Brain microvascular endothelial cell (primary cell): ENCODE measurements around the gene CDC40.

Experiments
- DNase-seq: peaks from one replicate; pipeline ENCODE4 v3.0.0-alpha.2; 2020
- H3K27ac ChIP-seq: fragments of 250-450 bp; sonication (Bioruptor Pico); 2 replicates; pipeline ENCODE4 v1.5.1; 2020; ENCODE audit warnings: mild to moderate bottlenecking, moderate library complexity
- H3K27me3 ChIP-seq: fragments of 250-450 bp; sonication (Bioruptor Pico); replicated peaks from 2 replicates; pipeline ENCODE4 v1.5.1; 2020; ENCODE audit warnings: mild to moderate bottlenecking
- H3K36me3 ChIP-seq: fragments of 250-450 bp; sonication (Bioruptor Pico); replicated peaks from 2 replicates; pipeline ENCODE4 v1.5.1; 2020; ENCODE audit warnings: mild to moderate bottlenecking
- H3K4me3 ChIP-seq: 2 replicates; pipeline ENCODE4 v1.5.1; 2011; ENCODE audit warnings: low read depth, mild to moderate bottlenecking, control low read depth, low read length, moderate library complexity
- in situ Hi-C: cut with HindIII; loops from 2 replicates; pipeline ENCODE4 v1.10.0; 2017; ENCODE audit warnings: low sequenced_read_pairs, low pct_ligation_motif_present
- TF ChIP-seq, protein P1 (sequence below): IDR thresholded peaks from 2 replicates; pipeline ENCODE4 v1.5.1; 2011; ENCODE audit warnings: low read depth, mild to moderate bottlenecking, moderate library complexity, low read length, control low read depth, inconsistent platforms; ENCODE audit errors: missing control alignments

Gene CDC40

DNA sequence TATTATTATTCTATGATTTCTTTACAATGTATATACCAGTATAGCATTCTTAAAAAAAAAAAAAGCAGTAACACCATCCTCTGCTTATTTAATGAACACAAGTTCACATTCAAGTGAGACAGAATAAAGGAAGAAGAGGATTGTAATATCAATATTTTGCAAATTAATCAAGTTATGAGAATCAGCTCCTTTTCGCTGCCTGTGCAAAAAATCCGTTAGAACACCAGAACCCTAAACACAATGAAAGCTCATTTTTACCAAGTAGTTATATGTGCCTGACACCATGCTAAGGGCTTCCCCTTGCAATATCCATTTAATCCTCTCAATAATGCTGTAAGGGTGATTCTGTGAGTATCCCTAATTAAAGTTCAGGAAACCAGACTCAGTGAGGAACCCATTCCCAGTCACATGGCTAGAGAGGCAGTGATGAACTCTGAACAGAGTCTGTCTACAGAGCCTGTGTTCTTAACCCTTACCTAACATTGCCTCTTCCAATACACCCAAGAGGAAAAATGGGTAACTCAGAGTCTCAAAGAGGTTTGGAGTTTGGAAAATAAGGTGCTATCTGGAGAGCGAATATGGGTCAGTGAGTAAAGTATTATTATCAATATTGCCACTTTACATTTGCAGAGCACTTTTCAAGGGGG lies 66.8 kb downstream of the CDC40 start:
- Histone ChIP-seq H3K27me3 (no peaks in the 10 kb centered on the region), H3K4me3 (no peak overlapping the region), H3K27ac (no peak overlapping the region), H3K36me3 (no peaks in the 10 kb centered on the region)
- no peak for DNase-seq
- TF ChIP-seq, protein P1, sequence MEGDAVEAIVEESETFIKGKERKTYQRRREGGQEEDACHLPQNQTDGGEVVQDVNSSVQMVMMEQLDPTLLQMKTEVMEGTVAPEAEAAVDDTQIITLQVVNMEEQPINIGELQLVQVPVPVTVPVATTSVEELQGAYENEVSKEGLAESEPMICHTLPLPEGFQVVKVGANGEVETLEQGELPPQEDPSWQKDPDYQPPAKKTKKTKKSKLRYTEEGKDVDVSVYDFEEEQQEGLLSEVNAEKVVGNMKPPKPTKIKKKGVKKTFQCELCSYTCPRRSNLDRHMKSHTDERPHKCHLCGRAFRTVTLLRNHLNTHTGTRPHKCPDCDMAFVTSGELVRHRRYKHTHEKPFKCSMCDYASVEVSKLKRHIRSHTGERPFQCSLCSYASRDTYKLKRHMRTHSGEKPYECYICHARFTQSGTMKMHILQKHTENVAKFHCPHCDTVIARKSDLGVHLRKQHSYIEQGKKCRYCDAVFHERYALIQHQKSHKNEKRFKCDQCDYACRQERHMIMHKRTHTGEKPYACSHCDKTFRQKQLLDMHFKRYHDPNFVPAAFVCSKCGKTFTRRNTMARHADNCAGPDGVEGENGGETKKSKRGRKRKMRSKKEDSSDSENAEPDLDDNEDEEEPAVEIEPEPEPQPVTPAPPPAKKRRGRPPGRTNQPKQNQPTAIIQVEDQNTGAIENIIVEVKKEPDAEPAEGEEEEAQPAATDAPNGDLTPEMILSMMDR = no peak
- in situ Hi-C loops = no loop called here

DNA sequence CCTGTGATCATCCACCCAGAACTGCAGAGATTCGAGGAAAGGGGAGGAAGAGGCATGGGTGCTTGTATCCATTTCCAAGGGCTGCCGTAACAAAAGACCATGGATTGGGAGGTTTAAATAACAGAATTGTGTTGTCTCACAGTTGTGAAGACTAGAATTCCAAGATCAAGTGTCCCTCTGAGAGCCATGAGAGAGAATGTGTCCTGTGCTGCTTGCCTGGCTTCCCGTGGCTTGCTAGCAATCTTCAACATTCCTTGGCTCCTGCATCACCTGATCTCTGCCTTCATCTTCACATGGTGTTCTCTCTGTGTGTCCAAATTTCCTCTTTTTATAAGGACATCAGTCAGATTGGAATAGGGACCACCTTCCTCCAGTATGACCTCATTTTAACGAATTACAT lies 69.8 kb downstream of the CDC40 start:
- H3K4me3 ChIP-seq = no peak overlapping the region
- no peaks in the 10 kb centered on the region for H3K27me3 ChIP-seq
- DNase-seq = no peak
- TF ChIP-seq, protein P1 = no peak
- in situ Hi-C loops = no loop called here
- no peaks in the 10 kb centered on the region for H3K36me3 ChIP-seq
- no peak overlapping the region for H3K27ac ChIP-seq

DNA sequence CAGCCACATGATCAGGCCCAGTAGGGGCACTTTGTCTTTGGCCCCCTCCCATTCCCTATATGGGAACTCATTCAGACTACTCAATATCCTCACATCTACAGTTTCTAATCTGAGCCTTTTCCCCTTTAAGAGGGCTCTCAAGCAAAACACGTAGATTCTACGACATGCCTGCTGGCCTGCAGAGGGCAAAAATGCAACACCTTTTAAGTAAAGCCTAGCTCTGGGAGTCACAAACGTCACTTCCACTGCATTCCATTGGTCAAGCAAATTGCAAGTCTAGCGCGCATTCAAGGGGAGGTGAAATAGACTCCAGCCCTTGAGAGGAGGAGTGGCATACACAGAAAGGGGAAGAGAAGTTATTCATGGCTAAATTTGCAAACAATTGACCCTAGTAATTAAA lies 70.6 kb downstream of the CDC40 start:
- Histone ChIP-seq H3K36me3 (no peaks in the 10 kb centered on the region), H3K27me3 (no peaks in the 10 kb centered on the region), H3K27ac (no peak overlapping the region), H3K4me3 (no peak overlapping the region)
- TF ChIP-seq, protein P1 = no peak
- in situ Hi-C loops = no loop called here
- no peak for DNase-seq

DNA sequence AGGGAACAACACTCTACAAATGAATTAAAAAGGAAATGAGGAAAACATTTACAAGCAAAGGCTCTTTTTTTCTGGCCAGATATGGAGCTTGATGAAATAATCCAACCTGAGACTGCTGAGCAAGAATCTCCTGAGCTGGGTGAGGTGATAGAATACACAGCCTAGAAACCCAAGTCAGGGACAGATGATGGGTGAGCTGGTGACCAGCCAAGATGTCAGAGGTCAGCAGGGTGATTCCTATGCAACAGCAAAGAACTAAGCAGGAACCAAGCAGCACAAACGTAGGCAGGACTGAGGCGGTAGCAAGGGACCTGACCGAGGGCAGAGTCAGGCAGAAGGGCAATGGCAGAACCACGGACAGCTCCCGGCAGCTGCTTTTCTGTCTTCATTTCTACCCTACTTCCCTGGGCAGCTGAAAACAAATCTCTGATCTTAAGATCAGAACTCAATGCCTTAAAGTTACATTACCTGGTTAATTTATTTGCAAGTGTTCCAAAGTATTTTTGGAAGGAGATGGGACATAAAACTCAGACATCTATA lies 75.1 kb downstream of the CDC40 start:
- H3K27ac ChIP-seq = no peak overlapping the region
- no peak overlapping the region for H3K4me3 ChIP-seq
- DNase-seq = peak; percentile 45
- H3K36me3 ChIP-seq = no peaks in the 10 kb centered on the region
- TF ChIP-seq, protein P1 = no peak
- in situ Hi-C loops = no loop called here
- H3K27me3 ChIP-seq = no peaks in the 10 kb centered on the region

DNA sequence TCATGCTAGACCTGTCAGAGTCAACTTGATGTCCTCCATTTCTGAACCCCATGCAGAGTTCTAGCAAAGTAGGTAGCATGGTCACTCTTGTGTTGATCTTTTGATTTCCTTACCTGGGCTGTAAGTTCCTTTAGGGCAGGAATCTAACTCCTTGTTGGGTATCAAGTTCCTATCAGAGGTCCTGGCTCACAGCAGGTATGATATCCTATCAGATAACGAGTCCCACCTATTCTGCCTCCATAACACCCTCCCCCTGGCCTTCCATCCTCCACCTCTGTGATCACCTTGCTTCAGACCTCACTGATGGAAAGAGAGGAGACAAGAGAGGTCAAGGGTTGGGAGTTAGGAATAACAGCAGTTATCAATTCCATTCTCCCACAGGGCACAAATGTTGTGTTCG lies 76.1 kb downstream of the CDC40 start:
- TF ChIP-seq, protein P1 = no peak
- no peak for DNase-seq
- H3K27me3 ChIP-seq = no peaks in the 10 kb centered on the region
- H3K27ac ChIP-seq = no peak overlapping the region
- in situ Hi-C loops = no loop called here
- H3K36me3 ChIP-seq = no peaks in the 10 kb centered on the region
- H3K4me3 ChIP-seq = no peak overlapping the region

DNA sequence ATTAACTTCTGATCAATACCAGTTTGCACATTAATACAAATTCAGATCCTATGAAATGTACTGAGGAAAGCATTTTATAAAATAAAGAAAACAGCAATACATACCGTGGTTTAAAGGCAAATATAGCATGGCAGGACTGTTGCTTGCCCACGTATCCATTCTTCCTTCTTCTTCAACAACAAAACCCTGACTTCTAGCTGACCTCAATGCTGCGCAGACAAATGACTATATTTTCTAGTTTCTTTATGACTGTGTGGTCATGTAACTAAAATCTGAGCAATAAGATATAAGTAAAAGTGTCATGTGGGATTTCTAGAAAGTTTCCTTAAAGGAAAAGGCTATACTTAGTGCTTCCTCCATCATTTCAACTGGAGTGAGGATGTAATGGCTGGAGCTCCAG lies 85.0 kb downstream of the CDC40 start:
- Histone ChIP-seq H3K27me3 (no peaks in the 10 kb centered on the region), H3K36me3 (no peaks in the 10 kb centered on the region), H3K4me3 (no peak overlapping the region), H3K27ac (no peak overlapping the region)
- no peak for DNase-seq
- in situ Hi-C loops = no loop called here
- TF ChIP-seq, protein P1 = no peak
